Coronary artery (tissue), 2 donors: ENCODE results near the gene CTIF.

Experiments used
- DNase-seq: peaks from one replicate; pipeline ENCODE4 v3.0.0-alpha.2; 2017; ENCODE audit warnings: low spot score
- H3K27ac ChIP-seq, 2 donors: fragments of 200-600 bp; sonication (generic); one replicate each; pipeline ENCODE4 v1.5.1; 2016 to 2019
- H3K4me3 ChIP-seq: fragments of 200-600 bp; sonication (generic); 2 replicates; pipeline ENCODE4 v1.5.1; 2016; ENCODE audit warnings: mild to moderate bottlenecking, moderate library complexity
- TF ChIP-seq, protein P1 (sequence below): fragments of 200-600 bp; sonication (generic); IDR thresholded peaks from one replicate; pipeline ENCODE4 v1.5.1; 2019; ENCODE audit warnings: antibody characterized with exemption

The CTIF gene

DNA sequence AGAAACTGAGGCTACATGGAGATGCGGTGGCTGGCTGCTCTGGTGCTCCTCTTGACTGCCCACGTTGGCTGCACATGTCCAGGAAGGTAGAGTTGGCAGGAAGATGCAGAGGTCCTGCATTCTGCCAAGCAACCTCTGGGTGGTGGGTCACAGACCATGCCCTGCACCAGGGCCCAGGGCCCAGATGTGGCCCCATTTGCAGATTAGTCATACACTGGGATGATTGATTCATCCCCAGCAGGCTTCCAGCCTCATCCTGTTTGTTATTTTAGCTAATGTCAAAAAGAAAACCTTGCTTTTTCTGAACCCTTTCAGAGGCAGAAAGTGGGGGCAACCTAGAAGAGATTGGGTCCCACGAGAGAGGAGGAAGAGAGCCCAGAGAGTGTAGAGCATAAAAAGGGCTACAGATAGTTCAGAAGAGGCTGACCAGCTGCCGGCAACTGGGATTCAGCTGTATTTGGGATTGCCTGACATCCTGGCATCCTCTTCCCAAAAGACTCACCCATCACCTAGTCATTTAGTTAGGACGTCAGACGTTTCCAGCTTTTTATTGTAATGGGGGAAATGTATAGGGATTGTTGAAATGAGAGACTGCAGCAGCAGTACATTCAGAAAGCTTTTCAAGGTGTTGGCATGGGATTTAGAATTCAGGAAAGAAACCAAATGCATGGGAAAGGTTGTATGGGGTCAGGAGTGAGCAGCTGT lies 101.9 kb downstream of the CTIF start:
- TF ChIP-seq, protein P1, sequence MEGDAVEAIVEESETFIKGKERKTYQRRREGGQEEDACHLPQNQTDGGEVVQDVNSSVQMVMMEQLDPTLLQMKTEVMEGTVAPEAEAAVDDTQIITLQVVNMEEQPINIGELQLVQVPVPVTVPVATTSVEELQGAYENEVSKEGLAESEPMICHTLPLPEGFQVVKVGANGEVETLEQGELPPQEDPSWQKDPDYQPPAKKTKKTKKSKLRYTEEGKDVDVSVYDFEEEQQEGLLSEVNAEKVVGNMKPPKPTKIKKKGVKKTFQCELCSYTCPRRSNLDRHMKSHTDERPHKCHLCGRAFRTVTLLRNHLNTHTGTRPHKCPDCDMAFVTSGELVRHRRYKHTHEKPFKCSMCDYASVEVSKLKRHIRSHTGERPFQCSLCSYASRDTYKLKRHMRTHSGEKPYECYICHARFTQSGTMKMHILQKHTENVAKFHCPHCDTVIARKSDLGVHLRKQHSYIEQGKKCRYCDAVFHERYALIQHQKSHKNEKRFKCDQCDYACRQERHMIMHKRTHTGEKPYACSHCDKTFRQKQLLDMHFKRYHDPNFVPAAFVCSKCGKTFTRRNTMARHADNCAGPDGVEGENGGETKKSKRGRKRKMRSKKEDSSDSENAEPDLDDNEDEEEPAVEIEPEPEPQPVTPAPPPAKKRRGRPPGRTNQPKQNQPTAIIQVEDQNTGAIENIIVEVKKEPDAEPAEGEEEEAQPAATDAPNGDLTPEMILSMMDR, result no peak
- DNase-seq, result no peak
- no peak overlapping the region for H3K27ac ChIP-seq
- H3K4me3 ChIP-seq, result no peak overlapping the region

DNA sequence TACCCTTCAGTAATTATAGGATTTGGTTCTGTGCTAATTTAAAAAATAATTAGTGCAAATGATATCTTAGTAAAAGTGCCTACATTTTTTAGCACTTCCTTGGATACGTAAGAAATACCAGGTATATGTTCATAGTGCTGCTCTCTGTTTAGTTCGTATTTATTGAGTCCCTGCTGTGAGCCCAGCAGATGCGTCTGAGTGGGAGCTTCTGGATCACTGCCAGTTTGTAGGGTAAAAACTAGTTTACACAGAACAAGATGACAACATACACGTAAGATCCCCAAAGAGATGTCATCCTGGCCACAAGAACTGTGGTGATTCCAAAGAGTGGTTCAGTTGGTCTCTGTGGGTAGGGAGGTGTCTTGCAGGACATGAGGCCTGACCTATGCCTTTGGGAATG lies 103.2 kb downstream of the CTIF start:
- TF ChIP-seq, protein P1, result no peak
- Histone ChIP-seq H3K27ac (no peak overlapping the region), H3K4me3 (no peak overlapping the region)
- no peak for DNase-seq

DNA sequence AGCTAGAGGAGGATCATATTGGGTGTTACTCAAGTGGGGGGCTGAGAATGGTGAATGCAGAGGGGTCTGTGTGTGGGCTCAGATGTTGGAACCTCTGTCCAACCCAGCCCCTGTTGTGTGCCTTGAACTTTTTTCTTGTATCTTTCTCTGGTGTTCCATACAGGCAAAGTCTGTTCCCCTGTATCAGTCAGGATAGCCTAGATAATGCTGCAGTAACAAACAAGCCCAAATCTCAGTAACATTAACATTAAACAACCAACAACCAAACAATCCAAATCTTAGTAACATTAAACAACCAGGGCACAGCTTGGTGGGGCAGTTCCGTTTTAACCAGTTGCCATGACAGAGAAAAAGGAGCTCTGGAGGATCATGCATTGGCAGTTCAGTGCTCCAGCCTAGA lies 103.7 kb downstream of the CTIF start:
- DNase-seq, result no peak
- no peak overlapping the region for H3K4me3 ChIP-seq
- H3K27ac ChIP-seq, result no peak overlapping the region
- TF ChIP-seq, protein P1, result no peak

DNA sequence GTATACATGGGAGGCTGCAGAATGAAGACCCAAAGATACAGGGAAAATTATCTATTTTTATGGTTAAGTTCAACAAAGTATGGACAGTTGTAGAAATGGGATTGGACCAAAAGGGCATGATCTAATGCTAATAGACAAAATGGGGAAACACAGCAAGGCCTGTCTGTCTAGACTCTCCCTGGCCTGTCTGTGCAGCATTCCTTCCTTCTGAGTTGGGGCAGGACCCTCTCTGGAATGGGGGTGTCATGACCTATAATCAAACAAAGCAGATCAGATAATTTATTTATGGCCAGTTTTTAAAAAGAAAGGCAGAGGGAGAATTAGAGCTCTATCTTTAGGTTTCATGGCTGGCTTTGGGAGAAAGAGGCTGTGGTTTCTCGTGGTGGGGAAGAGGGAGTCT lies 104.4 kb downstream of the CTIF start:
- Histone ChIP-seq H3K27ac (no peak overlapping the region), H3K4me3 (no peak overlapping the region)
- no peak for DNase-seq
- TF ChIP-seq, protein P1, result no peak

DNA sequence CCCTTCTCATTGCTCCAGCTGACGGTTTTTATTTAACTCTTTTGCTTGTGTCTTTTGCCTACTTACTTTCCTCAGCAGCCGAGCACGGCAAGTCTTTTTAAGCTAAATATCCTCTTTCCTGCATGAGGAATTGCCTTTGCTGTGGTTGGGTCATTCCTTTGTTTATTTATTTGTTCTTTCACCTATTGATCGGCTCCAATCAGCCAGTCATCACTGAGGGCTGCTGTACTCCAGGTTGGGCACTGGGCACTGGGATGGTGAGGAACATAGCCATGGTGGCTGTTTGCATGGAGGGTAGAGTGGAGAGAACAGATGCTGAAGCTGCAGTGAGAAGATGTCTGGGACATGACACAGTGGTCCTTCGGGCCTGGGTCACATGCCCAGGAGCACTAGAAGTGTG lies 105.2 kb downstream of the CTIF start:
- H3K27ac ChIP-seq, result no peak overlapping the region
- TF ChIP-seq, protein P1, result no peak
- DNase-seq, result no peak
- H3K4me3 ChIP-seq, result no peak overlapping the region

DNA sequence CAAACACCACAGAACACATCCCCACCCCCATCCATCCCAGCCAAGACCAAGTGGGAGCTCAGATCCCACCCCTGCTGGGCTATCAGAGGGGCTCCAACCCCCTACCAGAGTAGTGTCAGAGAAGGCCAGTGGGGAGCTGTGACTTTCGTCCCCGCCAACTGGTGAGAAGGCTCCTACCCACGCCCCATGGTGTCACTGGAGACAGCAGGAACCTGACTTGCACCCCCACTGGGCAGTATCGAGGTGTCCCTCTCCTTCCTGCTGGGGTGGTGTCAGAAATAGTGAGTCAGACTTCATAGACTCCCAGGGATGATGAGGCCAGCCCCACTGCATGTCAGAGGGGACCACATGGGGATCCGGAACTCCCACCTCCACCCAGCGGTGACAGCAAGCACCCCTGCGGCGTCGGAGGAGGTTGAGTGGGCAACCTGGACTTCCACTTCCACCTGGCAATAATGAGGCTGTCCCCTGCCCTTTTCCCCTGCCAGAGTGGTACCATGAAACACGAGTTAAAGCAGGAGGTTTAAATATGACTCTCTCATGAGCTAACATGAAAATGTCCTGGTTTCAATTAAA lies 106.7 kb downstream of the CTIF start:
- H3K4me3 ChIP-seq, result no peak overlapping the region
- no peak overlapping the region for H3K27ac ChIP-seq
- DNase-seq, result no peak
- TF ChIP-seq, protein P1, result no peak

DNA sequence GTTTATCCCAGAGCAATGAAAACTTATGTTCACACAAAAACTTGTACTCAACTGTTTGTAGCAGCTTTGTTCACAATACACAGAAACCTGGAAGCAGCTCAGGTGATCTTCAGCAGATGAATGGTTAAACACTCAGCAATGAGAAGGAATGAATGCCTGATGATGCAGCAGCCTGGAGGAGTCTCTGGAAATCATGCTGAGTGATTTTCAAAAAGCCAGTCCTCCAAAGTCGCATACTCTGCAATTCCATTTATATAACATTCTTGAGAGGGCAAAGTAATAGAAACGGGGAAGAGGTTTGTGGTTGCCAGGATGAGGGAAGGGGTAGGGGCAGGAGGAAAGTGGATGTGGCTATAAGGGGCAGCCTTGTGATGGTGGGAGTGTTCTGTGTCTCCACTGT lies 108.1 kb downstream of the CTIF start:
- Histone ChIP-seq H3K4me3 (no peak overlapping the region), H3K27ac (no peak overlapping the region)
- TF ChIP-seq, protein P1, result no peak
- DNase-seq, result no peak
